Liver (tissue), 9 donors: ENCODE results near the gene DLEC1. TPM values are rescaled to one million over a fixed set of nuclear protein-coding genes. Genes with fewer than 3 reads are reported as not detected.

Experiments used
- DNase-seq: peaks from one replicate; pipeline ENCODE4 v3.0.0-alpha.2; 2017; ENCODE audit warnings: low spot score
- H3K27ac ChIP-seq, 2 donors: one replicate each; pipeline ENCODE4 v1.7.0; 2013; ENCODE audit warnings: inconsistent platforms in 2 of 2, low read length in 2 of 2, control low read depth in 1 of 2, low read depth in 1 of 2, mild to moderate bottlenecking in 1 of 2
- H3K27me3 ChIP-seq, 4 donors: one replicate each; pipeline versions ENCODE4 v1.6.1 to v1.7.0; 2013; ENCODE audit warnings: low read length in 3 of 4, inconsistent platforms in 1 of 4, mild to moderate bottlenecking in 1 of 4, moderate library complexity in 1 of 4; ENCODE audit not compliant: control insufficient read depth in 4 of 4, insufficient read depth in 4 of 4
- H3K36me3 ChIP-seq, 4 donors: one replicate each; pipeline versions ENCODE4 v1.6.1 to v1.7.0; 2013; ENCODE audit warnings: low read length in 3 of 4, mild to moderate bottlenecking in 3 of 4, low read depth in 1 of 4, moderate library complexity in 1 of 4; ENCODE audit not compliant: control insufficient read depth in 4 of 4, insufficient read depth in 3 of 4
- H3K4me1 ChIP-seq, 4 donors: one replicate each; pipeline versions ENCODE4 v1.6.1 to v1.7.0; 2013; ENCODE audit warnings: low read length in 3 of 4, mild to moderate bottlenecking in 3 of 4, moderate library complexity in 1 of 4; ENCODE audit not compliant: control insufficient read depth in 4 of 4, insufficient read depth in 4 of 4
- H3K4me3 ChIP-seq, 3 donors: one replicate each; pipeline versions ENCODE4 v1.6.1 to v1.7.0; 2013; ENCODE audit warnings: low read length in 3 of 3, control low read depth in 1 of 3, low read depth in 1 of 3, mild to moderate bottlenecking in 1 of 3
- H3K9ac ChIP-seq, 2 donors: one replicate each; pipeline ENCODE4 v1.7.0; 2013; ENCODE audit warnings: low read length in 2 of 2, mild to moderate bottlenecking in 2 of 2, moderate library complexity in 2 of 2, control low read depth in 1 of 2, low read depth in 1 of 2
- H3K9me3 ChIP-seq, 4 donors: one replicate each; pipeline versions ENCODE4 v1.6.1 to v1.7.0; 2013; ENCODE audit warnings: low read length in 3 of 4; ENCODE audit not compliant: control insufficient read depth in 4 of 4
- EGR1 ChIP-seq, 2 donors: IDR thresholded peaks; 2 replicates each; pipeline ENCODE4 v1.6.1; 2016 to 2018; ENCODE audit warnings: antibody characterized with exemption in 2 of 2, low read depth in 2 of 2
- FOXA1 ChIP-seq: IDR thresholded peaks from 2 replicates; pipeline ENCODE4 v1.6.1; 2016; ENCODE audit warnings: antibody characterized with exemption
- FOXA2 ChIP-seq: IDR thresholded peaks from 2 replicates; pipeline ENCODE4 v1.6.1; 2016; ENCODE audit warnings: antibody characterized with exemption
- GABPA ChIP-seq, 2 donors: IDR thresholded peaks in 1 of 2; conservative IDR thresholded peaks in 1 of 2; 2 replicates each; pipeline ENCODE4 v1.6.1; 2016; ENCODE audit warnings: antibody characterized with exemption in 2 of 2, mild to moderate bottlenecking in 1 of 2, moderate library complexity in 1 of 2
- HNF4A ChIP-seq, 2 donors: conservative IDR thresholded peaks; 2 replicates each; pipeline ENCODE4 v1.6.1; 2016; ENCODE audit warnings: antibody characterized with exemption in 2 of 2, mild to moderate bottlenecking in 2 of 2
- HNF4G ChIP-seq: IDR thresholded peaks from 2 replicates; pipeline ENCODE4 v1.6.1; 2016; ENCODE audit warnings: antibody characterized with exemption
- JUND ChIP-seq, 2 donors: IDR thresholded peaks; 2 replicates each; pipeline ENCODE4 v1.6.1; 2016; ENCODE audit warnings: antibody characterized with exemption in 2 of 2
- NR2F2 ChIP-seq: IDR thresholded peaks from 2 replicates; pipeline ENCODE4 v1.6.1; 2016; ENCODE audit warnings: antibody characterized with exemption
- RAD21 ChIP-seq, 2 donors: IDR thresholded peaks; 2 replicates each; pipeline ENCODE4 v1.6.1; 2016; ENCODE audit warnings: antibody characterized with exemption in 2 of 2, mild to moderate bottlenecking in 2 of 2
- RXRA ChIP-seq, 2 donors: IDR thresholded peaks; 2 replicates each; pipeline ENCODE4 v1.6.1; 2017 to 2018; ENCODE audit warnings: antibody characterized with exemption in 2 of 2, mild to moderate bottlenecking in 1 of 2
- SP1 ChIP-seq: IDR thresholded peaks from 2 replicates; pipeline ENCODE4 v1.6.1; 2018; ENCODE audit warnings: antibody characterized with exemption, mild to moderate bottlenecking
- TAF1 ChIP-seq: conservative IDR thresholded peaks from 2 replicates; pipeline ENCODE4 v1.6.1; 2016; ENCODE audit warnings: antibody characterized with exemption, mild to moderate bottlenecking
- YY1 ChIP-seq: IDR thresholded peaks from 2 replicates; pipeline ENCODE4 v1.6.1; 2016; ENCODE audit warnings: antibody characterized with exemption, mild to moderate bottlenecking
- WGBS: extraction: QIAGEN DNeasy Blood & Tissue Kit; methylation state at CpG from one replicate; pipeline ENCODE4 v1.1.7; 2013; 5-methylcytosine and 5-hydroxymethylcytosine counted together
- polyA plus RNA-seq, 2 donors: library from polyadenylated mRNA; stranded (reverse) in 1 of 2; unstranded in 1 of 2; fragments of 200-250 nt in 1 of 2; fragments of >200 nt in 1 of 2; fragmentation: Nextera tagmentation in 1 of 2; extraction: Ambion mirVana in 1 of 2; gene quantifications; one replicate each; pipeline versions ENCODE4 v1.2.1 to v1.2.3, GENCODE V29; 2013 to 2015
- total RNA-seq, 2 donors: library from RNA; depleted of rRNA; stranded (reverse); fragments of >200 nt; gene quantifications; one replicate each; pipeline ENCODE4 v1.2.3, GENCODE V29; 2014
- TF ChIP-seq, protein P1 (sequence below): IDR thresholded peaks from 2 replicates; pipeline ENCODE4 v1.6.1; 2016; ENCODE audit warnings: antibody characterized with exemption
- TF ChIP-seq, protein P2 (sequence below): IDR thresholded peaks from 2 replicates; pipeline ENCODE4 v1.6.1; 2016; ENCODE audit warnings: antibody characterized with exemption, mild to moderate bottlenecking
- TF ChIP-seq, protein P3 (sequence below): IDR thresholded peaks from 2 replicates; pipeline ENCODE4 v1.6.1; 2016; ENCODE audit warnings: antibody characterized with exemption
- TF ChIP-seq, protein P4 (sequence below): IDR thresholded peaks from 2 replicates; pipeline ENCODE4 v1.6.1; 2016; ENCODE audit warnings: antibody characterized with exemption
- TF ChIP-seq, protein P5 (sequence below): fragments of 150-350 bp; IDR thresholded peaks from 2 replicates; pipeline ENCODE4 v1.5.1; 2017; ENCODE audit warnings: improper control_type of control experiment, low read depth, low read length; ENCODE audit not compliant: missing input control
- donor health status: healthy.
- donor health status: healthy.
- donor health status: healthy.
- donor health status: healthy.
- donor health status: healthy.

The DLEC1 gene
- total and polyA plus RNA-seq, 4 donors = 0.09 to 0.63 (median 0.30) TPM

DNA sequence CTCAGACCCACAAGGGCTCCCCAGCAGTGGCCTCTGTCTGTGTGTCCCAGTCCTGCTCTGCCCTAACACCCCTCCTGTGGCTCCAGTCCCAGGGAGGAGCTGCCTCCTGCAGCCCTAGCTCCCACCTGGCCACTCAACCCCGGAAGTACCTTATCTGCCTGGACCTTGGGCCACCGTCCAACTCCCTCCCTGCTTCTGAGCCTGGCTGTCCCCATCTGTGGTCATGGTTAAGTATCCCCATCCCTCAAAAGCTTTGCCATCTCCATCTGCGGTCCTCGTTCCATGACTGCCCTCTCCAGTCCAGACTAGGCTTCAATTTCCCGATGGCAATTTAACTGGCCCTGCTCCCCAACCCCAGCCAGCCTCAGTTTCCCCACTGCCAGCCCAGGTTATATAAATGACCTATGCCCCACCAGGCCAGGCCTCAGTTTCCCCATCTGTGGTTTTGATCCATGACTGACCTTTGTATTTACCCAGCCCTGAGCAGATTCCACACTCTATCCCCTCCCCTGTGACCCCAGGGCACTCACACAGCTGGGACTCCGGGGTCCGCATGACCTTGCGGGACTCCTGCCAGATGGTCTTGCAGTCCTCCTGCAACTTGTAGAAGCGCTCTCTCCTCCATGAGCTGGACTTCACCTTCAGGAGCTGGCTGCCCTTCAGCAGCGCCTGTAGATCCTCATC lies 19.2 kb upstream of the DLEC1 start:
- TF ChIP-seq RXRA (IDR thresholded peaks at IDR 0.05) = no peak
- no peak for TF ChIP-seq RAD21 (IDR thresholded peaks at IDR 0.05)
- TF ChIP-seq HNF4G = no peak
- TF ChIP-seq EGR1 (IDR thresholded peaks at IDR 0.05; ENCODE audit: low read depth in 2 of 2) = no peak
- TF ChIP-seq HNF4A (conservative IDR thresholded peaks at IDR 0.05) = no peak
- TF ChIP-seq, protein P1, sequence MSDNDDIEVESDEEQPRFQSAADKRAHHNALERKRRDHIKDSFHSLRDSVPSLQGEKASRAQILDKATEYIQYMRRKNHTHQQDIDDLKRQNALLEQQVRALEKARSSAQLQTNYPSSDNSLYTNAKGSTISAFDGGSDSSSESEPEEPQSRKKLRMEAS = no peak
- TF ChIP-seq FOXA1 = no peak
- no peak for TF ChIP-seq TAF1
- TF ChIP-seq GABPA (IDR thresholded peaks at IDR 0.05 in 1 of 2, conservative IDR thresholded peaks at IDR 0.05 in 1 of 2) = no peak
- no peak for TF ChIP-seq JUND (IDR thresholded peaks at IDR 0.05)
- TF ChIP-seq SP1 = no peak
- TF ChIP-seq, protein P2, sequence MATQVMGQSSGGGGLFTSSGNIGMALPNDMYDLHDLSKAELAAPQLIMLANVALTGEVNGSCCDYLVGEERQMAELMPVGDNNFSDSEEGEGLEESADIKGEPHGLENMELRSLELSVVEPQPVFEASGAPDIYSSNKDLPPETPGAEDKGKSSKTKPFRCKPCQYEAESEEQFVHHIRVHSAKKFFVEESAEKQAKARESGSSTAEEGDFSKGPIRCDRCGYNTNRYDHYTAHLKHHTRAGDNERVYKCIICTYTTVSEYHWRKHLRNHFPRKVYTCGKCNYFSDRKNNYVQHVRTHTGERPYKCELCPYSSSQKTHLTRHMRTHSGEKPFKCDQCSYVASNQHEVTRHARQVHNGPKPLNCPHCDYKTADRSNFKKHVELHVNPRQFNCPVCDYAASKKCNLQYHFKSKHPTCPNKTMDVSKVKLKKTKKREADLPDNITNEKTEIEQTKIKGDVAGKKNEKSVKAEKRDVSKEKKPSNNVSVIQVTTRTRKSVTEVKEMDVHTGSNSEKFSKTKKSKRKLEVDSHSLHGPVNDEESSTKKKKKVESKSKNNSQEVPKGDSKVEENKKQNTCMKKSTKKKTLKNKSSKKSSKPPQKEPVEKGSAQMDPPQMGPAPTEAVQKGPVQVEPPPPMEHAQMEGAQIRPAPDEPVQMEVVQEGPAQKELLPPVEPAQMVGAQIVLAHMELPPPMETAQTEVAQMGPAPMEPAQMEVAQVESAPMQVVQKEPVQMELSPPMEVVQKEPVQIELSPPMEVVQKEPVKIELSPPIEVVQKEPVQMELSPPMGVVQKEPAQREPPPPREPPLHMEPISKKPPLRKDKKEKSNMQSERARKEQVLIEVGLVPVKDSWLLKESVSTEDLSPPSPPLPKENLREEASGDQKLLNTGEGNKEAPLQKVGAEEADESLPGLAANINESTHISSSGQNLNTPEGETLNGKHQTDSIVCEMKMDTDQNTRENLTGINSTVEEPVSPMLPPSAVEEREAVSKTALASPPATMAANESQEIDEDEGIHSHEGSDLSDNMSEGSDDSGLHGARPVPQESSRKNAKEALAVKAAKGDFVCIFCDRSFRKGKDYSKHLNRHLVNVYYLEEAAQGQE = no peak
- TF ChIP-seq YY1 = no peak
- TF ChIP-seq, protein P3, sequence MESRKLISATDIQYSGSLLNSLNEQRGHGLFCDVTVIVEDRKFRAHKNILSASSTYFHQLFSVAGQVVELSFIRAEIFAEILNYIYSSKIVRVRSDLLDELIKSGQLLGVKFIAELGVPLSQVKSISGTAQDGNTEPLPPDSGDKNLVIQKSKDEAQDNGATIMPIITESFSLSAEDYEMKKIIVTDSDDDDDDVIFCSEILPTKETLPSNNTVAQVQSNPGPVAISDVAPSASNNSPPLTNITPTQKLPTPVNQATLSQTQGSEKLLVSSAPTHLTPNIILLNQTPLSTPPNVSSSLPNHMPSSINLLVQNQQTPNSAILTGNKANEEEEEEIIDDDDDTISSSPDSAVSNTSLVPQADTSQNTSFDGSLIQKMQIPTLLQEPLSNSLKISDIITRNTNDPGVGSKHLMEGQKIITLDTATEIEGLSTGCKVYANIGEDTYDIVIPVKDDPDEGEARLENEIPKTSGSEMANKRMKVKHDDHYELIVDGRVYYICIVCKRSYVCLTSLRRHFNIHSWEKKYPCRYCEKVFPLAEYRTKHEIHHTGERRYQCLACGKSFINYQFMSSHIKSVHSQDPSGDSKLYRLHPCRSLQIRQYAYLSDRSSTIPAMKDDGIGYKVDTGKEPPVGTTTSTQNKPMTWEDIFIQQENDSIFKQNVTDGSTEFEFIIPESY = no peak
- TF ChIP-seq, protein P4, sequence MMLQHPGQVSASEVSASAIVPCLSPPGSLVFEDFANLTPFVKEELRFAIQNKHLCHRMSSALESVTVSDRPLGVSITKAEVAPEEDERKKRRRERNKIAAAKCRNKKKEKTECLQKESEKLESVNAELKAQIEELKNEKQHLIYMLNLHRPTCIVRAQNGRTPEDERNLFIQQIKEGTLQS = no peak
- TF ChIP-seq, protein P5, sequence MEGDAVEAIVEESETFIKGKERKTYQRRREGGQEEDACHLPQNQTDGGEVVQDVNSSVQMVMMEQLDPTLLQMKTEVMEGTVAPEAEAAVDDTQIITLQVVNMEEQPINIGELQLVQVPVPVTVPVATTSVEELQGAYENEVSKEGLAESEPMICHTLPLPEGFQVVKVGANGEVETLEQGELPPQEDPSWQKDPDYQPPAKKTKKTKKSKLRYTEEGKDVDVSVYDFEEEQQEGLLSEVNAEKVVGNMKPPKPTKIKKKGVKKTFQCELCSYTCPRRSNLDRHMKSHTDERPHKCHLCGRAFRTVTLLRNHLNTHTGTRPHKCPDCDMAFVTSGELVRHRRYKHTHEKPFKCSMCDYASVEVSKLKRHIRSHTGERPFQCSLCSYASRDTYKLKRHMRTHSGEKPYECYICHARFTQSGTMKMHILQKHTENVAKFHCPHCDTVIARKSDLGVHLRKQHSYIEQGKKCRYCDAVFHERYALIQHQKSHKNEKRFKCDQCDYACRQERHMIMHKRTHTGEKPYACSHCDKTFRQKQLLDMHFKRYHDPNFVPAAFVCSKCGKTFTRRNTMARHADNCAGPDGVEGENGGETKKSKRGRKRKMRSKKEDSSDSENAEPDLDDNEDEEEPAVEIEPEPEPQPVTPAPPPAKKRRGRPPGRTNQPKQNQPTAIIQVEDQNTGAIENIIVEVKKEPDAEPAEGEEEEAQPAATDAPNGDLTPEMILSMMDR = no peak
- no peak for TF ChIP-seq FOXA2
- TF ChIP-seq NR2F2 = no peak
- Histone ChIP-seq H3K27me3 (no peaks in the 10 kb centered on the region), H3K9me3 (peaks cover 0 to 2% (median 0%) of the 10 kb centered on the region in 4 donors), H3K36me3 (peaks cover 4 to 19% (median 12%) of the 10 kb centered on the region in 4 donors), H3K4me1 (peaks cover 0 to 19% (median 8%) of the 10 kb centered on the region in 4 donors), H3K27ac (no peak overlapping the region), H3K9ac (no peak overlapping the region), H3K4me3 (no peak overlapping the region)
- WGBS = 82% methylated on average over 10 of the region's 10 CpGs
- no peak for DNase-seq
